HEK293 (cell line): Measurements from ENCODE around the gene COL17A1.

Experiments
- CTCF ChIA-PET: fragments of 350-600 bp; formaldehyde crosslinking; extraction: SDS; loops from one replicate; lab custom pipeline; 2021; ENCODE audit warnings: antibody characterized with exemption; lab: Yijun Ruan, JAX
- POLR2A ChIA-PET: fragments of 300-600 bp; formaldehyde crosslinking; extraction: SDS; loops from one replicate; lab custom pipeline; 2020; ENCODE audit warnings: antibody characterized with exemption, inconsistent platforms; lab: Yijun Ruan, JAX
- H3K27ac ChIP-seq: fragments of 200-500 bp; sonication (Bioruptor generic); 2 replicates; pipeline ENCODE4 v1.5.1; 2014; ENCODE audit warnings: low read depth, low read length, control low read depth, inconsistent platforms; ENCODE audit errors: extremely low read depth
- H3K36me3 ChIP-seq, 2 experiments: fragments of 200-500 bp in 1 of 2; sonication (Bioruptor generic) in 1 of 2; 1 replicate in 1 of 2; 2 replicates in 1 of 2; pipeline ENCODE4 v1.5.1; 2014 to 2017; ENCODE audit warnings: inconsistent platforms in 2 of 2, low read length in 2 of 2; ENCODE audit not compliant: control insufficient read depth in 2 of 2, insufficient read depth in 1 of 2
- H3K4me1 ChIP-seq: fragments of 200-500 bp; sonication (Bioruptor generic); 2 replicates; pipeline ENCODE4 v1.5.1; 2014; ENCODE audit warnings: mild to moderate bottlenecking, low read length, inconsistent platforms; ENCODE audit not compliant: control insufficient read depth, insufficient read depth
- H3K4me3 ChIP-seq: 2 replicates; pipeline ENCODE4 v1.5.1; 2011; ENCODE audit warnings: low read depth, mild to moderate bottlenecking, control low read depth, low read length, moderate library complexity
- H3K9me3 ChIP-seq: fragments of 200-500 bp; sonication (Bioruptor generic); 2 replicates; pipeline ENCODE4 v1.5.1; 2014; ENCODE audit warnings: low read depth, low read length, inconsistent platforms; ENCODE audit not compliant: control insufficient read depth, insufficient read depth
- GLI4 ChIP-seq: fragments of 450-650 bp; formaldehyde crosslinking; IDR thresholded peaks from 2 replicates; pipeline ENCODE4 v1.5.1; 2016; ENCODE audit warnings: missing biosample characterization, missing genetic modification characterization
- HOXD13 ChIP-seq: sonication (generic); formaldehyde crosslinking; IDR thresholded peaks from 2 replicates; pipeline ENCODE4 v1.8.0; 2022; ENCODE audit warnings: missing genetic modification reagents, borderline replicate concordance
- IKZF3 ChIP-seq: fragments of 450-650 bp; IDR thresholded peaks from 2 replicates; pipeline ENCODE4 v1.5.0; 2018; ENCODE audit warnings: missing biosample characterization, mild to moderate bottlenecking, missing genetic modification characterization, moderate library complexity
- KLF17 ChIP-seq: fragments of 450-650 bp; formaldehyde crosslinking; IDR thresholded peaks from 2 replicates; pipeline ENCODE4 v1.5.1; 2016; ENCODE audit warnings: missing biosample characterization, missing genetic modification characterization
- SCRT1 ChIP-seq: fragments of 450-650 bp; formaldehyde crosslinking; IDR thresholded peaks from 2 replicates; pipeline ENCODE4 v1.5.1; 2016; ENCODE audit warnings: missing biosample characterization, missing genetic modification characterization, borderline replicate concordance
- ZBTB20 ChIP-seq: fragments of 450-650 bp; formaldehyde crosslinking; IDR thresholded peaks from 2 replicates; pipeline ENCODE4 v1.5.1; 2016; ENCODE audit warnings: missing biosample characterization, missing genetic modification characterization
- ZNF133 ChIP-seq: fragments of 450-650 bp; formaldehyde crosslinking; IDR thresholded peaks from 2 replicates; pipeline ENCODE4 v1.5.1; 2016; ENCODE audit warnings: missing biosample characterization, missing genetic modification characterization
- ZNF341 ChIP-seq: fragments of 450-650 bp; formaldehyde crosslinking; IDR thresholded peaks from 2 replicates; pipeline ENCODE4; 2016; ENCODE audit warnings: low read depth, missing biosample characterization, missing genetic modification characterization
- ZNF350 ChIP-seq: fragments of 450-650 bp; formaldehyde crosslinking; IDR thresholded peaks from 2 replicates; pipeline ENCODE4 v1.5.0; 2017; ENCODE audit warnings: missing biosample characterization, mild to moderate bottlenecking, missing genetic modification characterization
- ZNF394 ChIP-seq: fragments of 450-650 bp; formaldehyde crosslinking; IDR thresholded peaks from 2 replicates; pipeline ENCODE4 v1.5.1; 2016; ENCODE audit warnings: missing biosample characterization, missing genetic modification characterization, mild to moderate bottlenecking, moderate library complexity, borderline replicate concordance
- ZNF560 ChIP-seq: fragments of 450-650 bp; formaldehyde crosslinking; IDR thresholded peaks from 2 replicates; pipeline ENCODE4 v1.5.1; 2017; ENCODE audit warnings: missing biosample characterization, missing genetic modification characterization, borderline replicate concordance
- ZNF580 ChIP-seq: fragments of 450-650 bp; formaldehyde crosslinking; IDR thresholded peaks from 2 replicates; pipeline ENCODE4 v1.5.1; 2016; ENCODE audit warnings: missing biosample characterization, missing genetic modification characterization
- ZNF596 ChIP-seq: fragments of 450-650 bp; IDR thresholded peaks from 2 replicates; pipeline ENCODE4 v1.5.0; 2018; ENCODE audit warnings: missing biosample characterization, mild to moderate bottlenecking, missing genetic modification characterization, moderate library complexity
- ZNF610 ChIP-seq: fragments of 450-650 bp; formaldehyde crosslinking; IDR thresholded peaks from 2 replicates; pipeline ENCODE4 v1.5.1; 2016; ENCODE audit warnings: missing biosample characterization, missing genetic modification characterization, borderline replicate concordance
- ZNF664 ChIP-seq: fragments of 450-650 bp; formaldehyde crosslinking; IDR thresholded peaks from 2 replicates; pipeline ENCODE4 v1.5.1; 2016; ENCODE audit warnings: missing biosample characterization, missing genetic modification characterization
- ZNF704 ChIP-seq: fragments of 450-650 bp; formaldehyde crosslinking; IDR thresholded peaks from 2 replicates; pipeline ENCODE4 v1.5.1; 2016; ENCODE audit warnings: missing biosample characterization, missing genetic modification characterization
- ZNF76 ChIP-seq: fragments of 450-650 bp; formaldehyde crosslinking; IDR thresholded peaks from 2 replicates; pipeline ENCODE4; 2016; ENCODE audit warnings: low read depth, missing biosample characterization, missing genetic modification characterization, borderline replicate concordance
- ZNF837 ChIP-seq: fragments of 450-650 bp; formaldehyde crosslinking; IDR thresholded peaks from 2 replicates; pipeline ENCODE4 v1.5.1; 2016; ENCODE audit warnings: missing biosample characterization, missing genetic modification characterization
- ZNF843 ChIP-seq: fragments of 450-650 bp; formaldehyde crosslinking; IDR thresholded peaks from 2 replicates; pipeline ENCODE4 v1.5.1; 2016; ENCODE audit warnings: missing biosample characterization, missing genetic modification characterization
- ZSCAN23 ChIP-seq: fragments of 450-650 bp; formaldehyde crosslinking; IDR thresholded peaks from 2 replicates; pipeline ENCODE4 v1.5.1; 2016; ENCODE audit warnings: missing biosample characterization, missing genetic modification characterization
- TF ChIP-seq, protein P1 (sequence below): fragments of 450-650 bp; formaldehyde crosslinking; IDR thresholded peaks from 2 replicates; pipeline ENCODE4 v1.5.1; 2017; ENCODE audit warnings: missing biosample characterization, missing genetic modification characterization

COL17A1 gene

DNA sequence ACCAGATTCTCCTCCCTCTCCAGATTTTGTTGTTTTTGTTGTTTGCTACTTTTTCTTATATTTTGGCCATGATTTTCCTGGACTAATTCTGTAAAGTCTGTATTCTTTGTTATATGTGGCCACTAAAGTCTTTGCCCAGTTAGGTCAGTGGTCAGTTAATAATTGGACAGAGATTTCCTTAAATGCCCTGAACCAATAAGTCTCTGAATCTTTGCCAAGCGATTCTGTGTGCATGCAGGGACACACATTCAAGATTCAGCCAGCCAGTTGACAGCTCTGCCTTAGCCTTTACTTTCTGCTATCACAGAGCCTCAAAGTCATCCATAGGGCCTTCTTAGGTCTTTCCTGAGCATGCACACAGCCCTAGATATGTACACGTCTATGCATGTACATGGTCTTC is 11.0 kb upstream of the COL17A1 start:
- Histone ChIP-seq H3K4me3 (no peak overlapping the region), H3K36me3 (no peaks in the 10 kb centered on the region), H3K27ac (no peak overlapping the region), H3K4me1 (no peaks in the 10 kb centered on the region), H3K9me3 (no peaks in the 10 kb centered on the region)
- TF ChIP-seq ZNF704 (tag by site-specific recombination), result no peak
- no peak for TF ChIP-seq ZNF843 (tag by site-specific recombination)
- TF ChIP-seq ZBTB20, result no peak
- no peak for TF ChIP-seq IKZF3 (tag by site-specific recombination)
- no peak for TF ChIP-seq ZNF350 (tag by site-specific recombination)
- TF ChIP-seq ZNF837 (tag by site-specific recombination), result no peak
- TF ChIP-seq ZNF394 (tag by site-specific recombination), result no peak
- no peak for TF ChIP-seq ZNF341
- no peak for TF ChIP-seq ZNF560 (tag by site-specific recombination)
- TF ChIP-seq GLI4, result no peak
- TF ChIP-seq, protein P1, sequence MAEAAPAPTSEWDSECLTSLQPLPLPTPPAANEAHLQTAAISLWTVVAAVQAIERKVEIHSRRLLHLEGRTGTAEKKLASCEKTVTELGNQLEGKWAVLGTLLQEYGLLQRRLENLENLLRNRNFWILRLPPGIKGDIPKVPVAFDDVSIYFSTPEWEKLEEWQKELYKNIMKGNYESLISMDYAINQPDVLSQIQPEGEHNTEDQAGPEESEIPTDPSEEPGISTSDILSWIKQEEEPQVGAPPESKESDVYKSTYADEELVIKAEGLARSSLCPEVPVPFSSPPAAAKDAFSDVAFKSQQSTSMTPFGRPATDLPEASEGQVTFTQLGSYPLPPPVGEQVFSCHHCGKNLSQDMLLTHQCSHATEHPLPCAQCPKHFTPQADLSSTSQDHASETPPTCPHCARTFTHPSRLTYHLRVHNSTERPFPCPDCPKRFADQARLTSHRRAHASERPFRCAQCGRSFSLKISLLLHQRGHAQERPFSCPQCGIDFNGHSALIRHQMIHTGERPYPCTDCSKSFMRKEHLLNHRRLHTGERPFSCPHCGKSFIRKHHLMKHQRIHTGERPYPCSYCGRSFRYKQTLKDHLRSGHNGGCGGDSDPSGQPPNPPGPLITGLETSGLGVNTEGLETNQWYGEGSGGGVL (tag by site-specific recombination), result no peak
- no peak for TF ChIP-seq HOXD13 (CRISPR knock-in tag)
- ChIA-PET CTCF (no interaction called here), POLR2A (no interaction called here)

- no peak overlapping the region for H3K4me3 ChIP-seq
- no peak for TF ChIP-seq ZNF704 (tag by site-specific recombination)
- TF ChIP-seq ZNF610 (tag by site-specific recombination), result no peak
- no peak for TF ChIP-seq ZSCAN23 (tag by site-specific recombination)
- TF ChIP-seq ZNF596 (tag by site-specific recombination), result no peak
- TF ChIP-seq ZNF133 (tag by site-specific recombination), result no peak
- TF ChIP-seq ZNF76 (tag by site-specific recombination), result no peak
- TF ChIP-seq SCRT1 (tag by site-specific recombination), result no peak
- TF ChIP-seq ZNF580, result no peak
- TF ChIP-seq ZNF664 (tag by site-specific recombination), result no peak
- TF ChIP-seq KLF17 (tag by site-specific recombination), result no peak
- no peak for TF ChIP-seq ZNF837 (tag by site-specific recombination)
- TF ChIP-seq, all 188 proteins: peak for 0
- Histone ChIP-seq H3K9me3 (no peaks in the 10 kb centered on the region), H3K36me3 (no peaks in the 10 kb centered on the region), H3K4me1 (no peaks in the 10 kb centered on the region), H3K27ac (no peak overlapping the region)
- POLR2A ChIA-PET, result no interaction called here
- CTCF ChIA-PET, result interaction anchor here (0.5 kb wide), 1 partner anchor 522 kb away, joined by 5 read pairs; no protein-coding TSS in a partner anchor
These were observed 7.1 kb upstream of the COL17A1 start for GRCh38 chr10:104092749-104093148.
